CD1c-positive myeloid dendritic cell (primary cell): ENCODE results near the gene CLIC3.
"Not testable (repeated sequence)": the region's sequence is repeated elsewhere in the genome, so short reads cannot be mapped to it uniquely, and the experiment has no call there.

ENCODE experiments used
- DNase-seq: peaks from one replicate; pipeline ENCODE4 v3.0.0-alpha.2; 2016; ENCODE audit errors: extremely low spot score

The CLIC3 gene

GRCh38 chr9:136996361-136997292 is at the start of gene CLIC3:
Gene CLIC3, minus strand, starts transcription at chr9:136996568. Its CDS starts 25 bp downstream, at chr9:136996543.
- peak; percentile 56 for DNase-seq

DNA sequence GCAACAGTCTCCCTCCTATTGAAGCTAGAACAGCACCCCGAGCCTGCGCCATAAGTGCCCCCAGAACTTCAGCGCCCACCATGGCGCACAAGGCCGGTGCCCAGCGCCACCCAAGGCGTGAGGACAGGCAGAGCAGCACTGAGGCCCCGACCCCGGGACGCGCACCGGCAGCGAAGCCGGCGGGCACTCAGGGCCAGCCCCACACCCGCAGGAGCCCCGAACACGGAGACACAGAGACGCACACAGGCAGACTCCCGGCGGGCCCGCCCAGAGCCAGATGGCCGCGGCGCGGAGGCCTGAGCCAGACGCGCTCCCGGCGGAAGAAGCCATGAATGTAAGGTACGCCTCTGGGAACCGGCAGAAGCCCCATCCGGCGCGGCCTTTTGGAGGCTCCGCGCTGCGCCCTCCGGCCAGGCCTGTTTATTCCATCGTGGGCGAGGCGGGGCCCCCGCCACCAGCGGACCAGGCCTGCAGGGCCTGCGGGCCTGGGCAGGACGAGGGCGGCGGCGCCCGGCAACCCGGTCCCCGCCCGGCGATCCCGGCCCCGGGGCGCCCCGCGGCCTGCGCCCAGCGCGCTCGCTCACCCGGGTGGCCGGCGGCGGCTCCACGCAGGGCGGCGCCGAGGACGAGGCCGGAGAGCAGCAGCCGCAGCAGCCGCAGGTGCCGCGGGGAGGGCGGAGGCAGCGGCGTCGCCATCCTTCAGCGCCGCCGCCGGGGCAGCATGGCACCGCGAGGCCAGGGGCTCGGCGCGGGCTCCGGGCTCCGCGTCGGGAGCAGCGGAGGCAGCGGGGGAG is 49.1 kb upstream of the CLIC3 start:
- DNase-seq, result no peak

- DNase-seq, result peak; percentile 16
Observed at GRCh38 chr9:137044502-137045177, 48.3 kb upstream of the CLIC3 start.

DNA sequence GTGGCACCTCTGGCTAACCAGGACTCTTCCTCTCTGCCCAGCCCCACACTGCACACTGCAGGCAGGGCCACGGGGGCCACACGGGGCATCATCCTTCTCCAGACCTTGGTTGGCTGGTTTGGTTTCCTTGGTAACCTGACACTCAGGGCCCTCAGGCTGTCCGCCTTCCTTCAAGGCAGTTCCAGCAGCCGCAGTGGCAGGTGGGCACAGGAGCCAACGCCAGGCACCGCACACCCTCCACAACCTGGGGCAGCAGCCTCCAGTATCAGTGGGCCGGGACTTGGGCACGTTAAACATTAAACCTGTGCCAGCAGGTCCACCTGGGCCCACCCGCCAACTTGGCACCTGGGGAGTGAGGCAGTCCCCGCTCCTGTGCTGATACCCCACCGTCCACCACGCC is 47.7 kb upstream of the CLIC3 start:
- DNase-seq, result no peak

DNA sequence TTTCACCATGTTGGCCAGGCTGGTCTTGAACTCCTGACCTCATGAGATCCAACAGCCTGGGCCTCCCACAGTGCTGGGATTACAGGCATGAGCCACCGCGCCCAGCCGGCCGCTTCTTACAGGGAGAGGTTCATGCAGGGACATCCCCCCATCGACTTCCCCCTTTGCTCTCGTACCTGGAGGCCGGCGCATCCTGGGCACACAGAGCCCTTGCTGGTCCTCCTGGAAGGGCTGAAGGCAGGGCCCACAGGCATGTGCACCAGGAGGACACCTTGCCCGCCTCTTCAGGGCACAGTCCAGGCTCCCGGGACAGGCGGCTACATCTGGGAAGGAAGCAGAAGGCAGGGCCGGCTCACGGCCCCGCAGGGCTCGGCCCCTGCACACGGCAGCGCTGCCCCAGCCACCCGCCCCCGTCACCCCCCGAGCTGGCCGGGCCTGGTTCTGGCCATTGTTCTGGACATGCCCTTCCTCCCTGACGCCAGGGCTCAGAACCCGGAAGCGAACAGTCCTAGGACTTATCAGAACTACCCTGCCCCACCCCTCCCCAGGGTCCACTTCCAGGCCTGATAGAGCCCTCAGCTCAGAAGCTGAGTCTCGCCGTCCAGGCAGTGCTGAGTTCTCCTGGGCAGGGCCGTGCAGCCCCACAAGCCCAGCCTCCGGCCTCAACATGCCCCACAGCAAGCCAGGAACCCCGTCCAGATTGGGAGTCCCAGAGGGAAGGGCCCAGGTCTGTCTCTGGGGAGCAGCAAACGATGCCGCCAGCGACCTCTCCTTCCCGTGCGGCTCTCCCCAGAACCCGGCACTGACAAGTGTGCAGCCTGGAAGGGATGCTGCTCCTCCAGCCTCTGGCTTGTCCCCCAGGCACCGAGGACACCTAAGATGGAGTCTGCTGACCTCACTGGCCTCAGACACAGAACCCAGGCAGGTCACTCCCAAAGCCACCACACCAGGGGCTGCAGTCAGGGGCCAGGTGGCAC is 46.7 kb upstream of the CLIC3 start:
- no peak for DNase-seq

DNA sequence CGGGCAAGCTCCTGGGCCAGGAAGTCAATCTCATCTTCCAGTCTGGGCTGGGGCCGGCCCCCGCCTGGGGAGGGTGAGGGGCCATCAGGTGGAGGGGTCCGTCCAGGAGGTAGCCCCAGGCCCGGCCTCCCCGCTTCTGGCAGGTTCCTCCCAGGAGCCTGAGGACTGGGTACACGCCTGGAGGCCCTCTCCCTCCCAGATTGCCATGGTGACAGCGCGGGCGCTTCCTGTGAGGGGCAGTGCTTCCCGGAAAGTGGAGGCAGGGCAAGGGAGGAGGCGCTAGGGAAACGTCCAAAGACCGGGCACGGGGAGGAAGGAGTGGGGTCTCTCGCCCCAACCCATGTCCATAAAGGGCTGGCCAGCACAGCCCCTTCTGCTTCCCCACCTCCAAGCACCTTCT is 44.8 kb upstream of the CLIC3 start:
- DNase-seq, result no peak

- DNase-seq, result no peak
Observed at GRCh38 chr9:137040568-137040967, 44.2 kb upstream of the CLIC3 start.

- DNase-seq, result no peak
Observed at GRCh38 chr9:137039611-137040366, 43.4 kb upstream of the CLIC3 start.

DNA sequence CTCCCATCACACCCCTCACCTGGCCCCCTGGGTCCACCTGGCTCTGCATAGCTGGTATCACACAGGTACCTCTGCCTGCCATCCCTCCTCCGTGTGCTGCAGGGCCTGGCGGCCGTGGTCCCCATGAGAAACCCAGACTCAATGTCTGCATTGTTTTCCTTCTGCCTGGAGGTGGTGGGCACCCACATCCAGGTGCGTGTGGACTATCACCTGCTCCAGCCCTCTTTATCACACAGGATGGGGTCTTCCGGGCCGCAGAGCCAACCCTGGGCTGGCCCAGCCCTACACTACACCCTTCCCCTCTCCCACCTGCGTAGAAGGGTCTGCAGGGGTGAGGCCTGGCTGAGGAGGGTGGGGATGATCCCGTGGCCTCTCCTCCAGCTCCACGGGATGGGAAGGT is 42.5 kb upstream of the CLIC3 start:
- DNase-seq, result no peak

- DNase-seq, result no peak
Observed at GRCh38 chr9:137037483-137037882, 41.1 kb upstream of the CLIC3 start.

- DNase-seq, result no peak
Observed at GRCh38 chr9:137037035-137037434, 40.7 kb upstream of the CLIC3 start.

- DNase-seq, result no peak
Observed at GRCh38 chr9:137035937-137036336, 39.6 kb upstream of the CLIC3 start.

DNA sequence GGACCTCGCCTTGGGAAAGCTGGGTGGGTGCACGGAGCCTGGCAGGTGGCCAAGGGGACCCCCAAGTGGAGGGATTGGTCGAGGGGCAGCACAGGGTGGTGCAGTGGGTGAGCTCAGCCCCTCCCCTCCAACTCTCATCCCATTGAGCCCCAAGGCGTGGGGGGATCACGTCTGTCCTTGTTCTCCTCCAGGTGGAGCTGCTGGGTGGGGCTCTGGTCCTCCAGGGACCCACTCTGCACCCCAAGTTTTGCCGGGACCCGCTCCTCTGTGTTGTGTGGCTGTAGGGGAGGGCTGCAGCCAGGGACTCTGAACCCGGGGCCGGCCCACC is 39.1 kb upstream of the CLIC3 start:
- DNase-seq, result no peak

- peak; percentile 90 for DNase-seq
Observed at GRCh38 chr9:137034709-137035506, 38.5 kb upstream of the CLIC3 start.

DNA sequence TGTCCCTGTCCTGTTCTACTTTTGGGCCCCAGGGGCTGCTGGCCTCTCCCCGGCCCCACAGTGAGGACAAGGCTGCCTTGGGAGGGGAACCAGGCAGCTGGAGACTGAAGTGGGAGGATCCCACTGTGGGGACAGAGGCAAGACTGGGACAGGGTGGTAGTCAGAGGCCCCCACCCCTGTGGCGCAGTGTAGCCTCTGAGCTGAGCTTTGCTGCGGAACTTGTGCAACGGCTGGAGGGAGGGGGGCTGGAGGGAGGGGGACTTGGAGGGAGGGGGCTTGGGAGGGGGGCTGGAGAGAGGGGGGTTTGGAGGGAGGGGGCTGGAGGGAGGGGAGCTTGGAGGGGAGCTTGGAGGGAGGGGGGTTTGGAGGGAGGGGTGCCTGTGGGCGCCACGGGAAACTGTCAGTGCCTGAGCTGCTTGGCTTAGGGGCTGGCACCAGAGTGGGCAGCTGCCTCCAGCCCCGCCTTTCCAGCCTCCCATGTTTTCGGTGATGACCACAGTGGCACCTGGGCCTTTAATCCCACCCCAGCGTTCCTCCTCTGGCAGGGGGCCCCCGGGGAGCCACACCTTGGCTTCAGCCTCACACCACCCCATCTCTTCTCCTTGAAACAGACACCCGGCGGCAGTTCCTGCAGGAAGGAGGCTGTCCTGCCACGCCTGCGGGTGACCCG is 37.8 kb upstream of the CLIC3 start:
- peak; percentile 53 for DNase-seq

DNA sequence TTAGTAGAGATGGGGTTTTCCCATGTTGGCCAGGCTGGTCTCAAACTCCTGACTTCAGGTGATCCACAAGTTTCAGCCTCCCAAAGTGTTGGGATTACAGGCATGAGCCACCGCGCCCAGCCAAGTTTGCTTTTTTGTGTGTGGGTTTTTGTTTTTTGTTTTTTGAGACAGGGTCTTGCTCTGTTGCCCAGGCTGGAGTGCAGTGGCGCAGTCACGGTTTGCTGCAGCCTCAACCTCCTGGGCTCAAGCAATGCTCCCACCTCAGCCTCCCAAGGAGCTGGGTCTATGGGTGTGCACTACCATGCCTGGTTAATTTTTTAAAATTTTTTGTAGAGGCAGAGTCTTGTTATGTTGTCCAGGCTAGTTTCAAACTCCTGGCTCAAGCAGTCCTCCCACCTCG is 37.1 kb upstream of the CLIC3 start:
- not testable (repeated sequence) for DNase-seq

- peak; percentile 96 for DNase-seq
Observed at GRCh38 chr9:137032858-137033257, 36.5 kb upstream of the CLIC3 start.

DNA sequence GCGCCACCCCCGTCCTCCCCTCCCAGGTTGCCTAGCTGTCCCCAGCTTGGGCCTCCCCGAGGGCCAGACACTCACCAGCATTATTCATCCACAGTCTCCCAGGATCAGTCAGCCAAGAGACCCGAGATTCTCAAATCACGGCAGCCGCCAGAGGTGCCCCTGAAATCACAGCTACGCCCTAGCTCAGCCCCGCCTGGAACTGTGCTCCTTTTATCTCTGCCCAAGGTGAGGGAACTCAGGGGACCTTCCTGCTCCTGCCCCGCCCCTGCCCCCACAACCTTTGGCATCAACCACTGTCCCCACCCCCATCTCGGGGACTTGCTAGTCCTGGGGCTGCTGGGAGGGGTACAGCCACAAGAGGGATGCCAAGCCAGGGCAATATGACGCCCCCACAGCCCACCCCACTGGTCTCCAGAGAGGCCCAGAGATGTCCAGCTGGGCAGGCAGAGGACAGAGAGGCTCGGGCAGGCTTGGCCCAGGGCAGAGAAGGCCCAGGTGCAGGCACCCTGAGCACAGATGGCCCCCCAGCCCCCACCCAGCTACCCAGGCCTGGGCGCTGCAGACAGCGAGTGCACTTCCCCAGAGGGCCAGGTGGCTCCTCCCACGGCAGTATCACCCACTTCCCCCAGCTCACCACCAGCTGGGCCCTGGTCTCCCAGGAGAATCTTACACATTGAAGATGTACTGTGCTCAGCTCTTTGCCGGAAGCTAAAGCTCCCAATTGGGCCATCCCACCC is 35.7 kb upstream of the CLIC3 start, which contains the start of gene FUT7:
TSS of gene FUT7 (minus strand) at position 185 of the 737 bp plus-strand sequence. CDS start at position 88, 97 bp downstream.
- peak; percentile 69 for DNase-seq
